Panc1 (cell line): ENCODE measurements around the gene BTBD2.

Source experiments
- TF ChIP-seq, protein P1 (sequence below), 2 experiments: IDR thresholded peaks; 2 replicates each; pipeline ENCODE4 v1.6.1; 2011 to 2012; ENCODE audit warnings: low read depth in 2 of 2, control low read depth in 1 of 2, low read length in 1 of 2, mild to moderate bottlenecking in 1 of 2, moderate library complexity in 1 of 2; ENCODE audit not compliant: insufficient read depth in 1 of 2
- TF ChIP-seq, protein P2 (sequence below): fragments of 450-650 bp; IDR thresholded peaks from 2 replicates; pipeline ENCODE4 v1.5.1; 2017; ENCODE audit warnings: mild to moderate bottlenecking

DNA sequence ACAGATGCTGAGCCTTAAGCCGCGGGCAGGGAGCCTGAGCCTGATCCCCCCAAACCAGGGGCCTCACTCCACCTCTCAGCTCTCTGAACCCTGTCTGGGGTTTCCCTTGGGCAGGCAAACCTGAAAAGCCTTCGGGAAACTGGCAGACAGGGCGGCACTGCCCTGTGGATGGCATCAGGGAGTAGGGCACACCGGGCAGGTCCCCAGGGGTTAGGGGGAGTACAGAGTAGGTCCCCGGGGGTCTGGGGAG is 25.8 kb upstream of the BTBD2 start:
- TF ChIP-seq, protein P1, sequence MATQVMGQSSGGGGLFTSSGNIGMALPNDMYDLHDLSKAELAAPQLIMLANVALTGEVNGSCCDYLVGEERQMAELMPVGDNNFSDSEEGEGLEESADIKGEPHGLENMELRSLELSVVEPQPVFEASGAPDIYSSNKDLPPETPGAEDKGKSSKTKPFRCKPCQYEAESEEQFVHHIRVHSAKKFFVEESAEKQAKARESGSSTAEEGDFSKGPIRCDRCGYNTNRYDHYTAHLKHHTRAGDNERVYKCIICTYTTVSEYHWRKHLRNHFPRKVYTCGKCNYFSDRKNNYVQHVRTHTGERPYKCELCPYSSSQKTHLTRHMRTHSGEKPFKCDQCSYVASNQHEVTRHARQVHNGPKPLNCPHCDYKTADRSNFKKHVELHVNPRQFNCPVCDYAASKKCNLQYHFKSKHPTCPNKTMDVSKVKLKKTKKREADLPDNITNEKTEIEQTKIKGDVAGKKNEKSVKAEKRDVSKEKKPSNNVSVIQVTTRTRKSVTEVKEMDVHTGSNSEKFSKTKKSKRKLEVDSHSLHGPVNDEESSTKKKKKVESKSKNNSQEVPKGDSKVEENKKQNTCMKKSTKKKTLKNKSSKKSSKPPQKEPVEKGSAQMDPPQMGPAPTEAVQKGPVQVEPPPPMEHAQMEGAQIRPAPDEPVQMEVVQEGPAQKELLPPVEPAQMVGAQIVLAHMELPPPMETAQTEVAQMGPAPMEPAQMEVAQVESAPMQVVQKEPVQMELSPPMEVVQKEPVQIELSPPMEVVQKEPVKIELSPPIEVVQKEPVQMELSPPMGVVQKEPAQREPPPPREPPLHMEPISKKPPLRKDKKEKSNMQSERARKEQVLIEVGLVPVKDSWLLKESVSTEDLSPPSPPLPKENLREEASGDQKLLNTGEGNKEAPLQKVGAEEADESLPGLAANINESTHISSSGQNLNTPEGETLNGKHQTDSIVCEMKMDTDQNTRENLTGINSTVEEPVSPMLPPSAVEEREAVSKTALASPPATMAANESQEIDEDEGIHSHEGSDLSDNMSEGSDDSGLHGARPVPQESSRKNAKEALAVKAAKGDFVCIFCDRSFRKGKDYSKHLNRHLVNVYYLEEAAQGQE (IDR thresholded peaks at IDR 0.05; ENCODE audit: insufficient read depth in 1 of 2, low read depth in 2 of 2, low read length in 1 of 2) = no peak
- TF ChIP-seq, protein P2, sequence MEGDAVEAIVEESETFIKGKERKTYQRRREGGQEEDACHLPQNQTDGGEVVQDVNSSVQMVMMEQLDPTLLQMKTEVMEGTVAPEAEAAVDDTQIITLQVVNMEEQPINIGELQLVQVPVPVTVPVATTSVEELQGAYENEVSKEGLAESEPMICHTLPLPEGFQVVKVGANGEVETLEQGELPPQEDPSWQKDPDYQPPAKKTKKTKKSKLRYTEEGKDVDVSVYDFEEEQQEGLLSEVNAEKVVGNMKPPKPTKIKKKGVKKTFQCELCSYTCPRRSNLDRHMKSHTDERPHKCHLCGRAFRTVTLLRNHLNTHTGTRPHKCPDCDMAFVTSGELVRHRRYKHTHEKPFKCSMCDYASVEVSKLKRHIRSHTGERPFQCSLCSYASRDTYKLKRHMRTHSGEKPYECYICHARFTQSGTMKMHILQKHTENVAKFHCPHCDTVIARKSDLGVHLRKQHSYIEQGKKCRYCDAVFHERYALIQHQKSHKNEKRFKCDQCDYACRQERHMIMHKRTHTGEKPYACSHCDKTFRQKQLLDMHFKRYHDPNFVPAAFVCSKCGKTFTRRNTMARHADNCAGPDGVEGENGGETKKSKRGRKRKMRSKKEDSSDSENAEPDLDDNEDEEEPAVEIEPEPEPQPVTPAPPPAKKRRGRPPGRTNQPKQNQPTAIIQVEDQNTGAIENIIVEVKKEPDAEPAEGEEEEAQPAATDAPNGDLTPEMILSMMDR = no peak
